Measurements from ENCODE around the gene NUFIP2.

NUFIP2 gene

DNA sequence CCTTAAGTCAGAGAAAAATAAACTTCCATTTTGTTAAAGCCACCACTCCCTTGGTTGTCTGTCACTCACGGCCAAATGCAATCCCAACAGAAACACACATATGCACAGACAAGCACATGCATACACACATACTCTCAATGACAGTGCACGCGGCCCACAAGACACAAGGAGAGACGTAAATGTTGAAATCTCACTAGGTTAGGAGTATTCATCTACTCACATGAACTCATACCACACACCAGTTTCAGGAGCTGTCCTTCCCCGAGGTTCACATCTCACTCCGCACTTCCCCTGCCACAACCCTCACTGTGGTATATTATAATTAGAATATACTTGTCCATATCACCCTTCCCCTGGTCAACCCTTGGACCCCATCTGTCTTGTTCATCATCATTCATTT lies 77.8 kb downstream of the NUFIP2 start:
- Histone ChIP-seq H3K27ac (ENCODE audit: low read depth, low read length) (no peak overlapping the region), H3K36me3 (ENCODE audit: control insufficient read depth in 1 of 2, insufficient read depth in 2 of 2, low read length in 2 of 2) (no peaks in the 10 kb centered on the region), H3K4me3 (ENCODE audit: low read depth in 1 of 2, low read length in 2 of 2) (no peak overlapping the region), H3K4me1 (ENCODE audit: control insufficient read depth in 1 of 2, insufficient read depth in 2 of 2, low read length in 2 of 2) (peaks cover 0 to 5% of the 10 kb centered on the region in 2 donors), H3K9me3 (ENCODE audit: control insufficient read depth in 1 of 2, low read length in 2 of 2) (no peaks in the 10 kb centered on the region), H3K9ac (ENCODE audit: low read depth in 1 of 2, low read length in 2 of 2) (no peak overlapping the region), H3K27me3 (ENCODE audit: control insufficient read depth in 1 of 2, insufficient read depth in 2 of 2, low read length in 2 of 2) (no peaks in the 10 kb centered on the region)

DNA sequence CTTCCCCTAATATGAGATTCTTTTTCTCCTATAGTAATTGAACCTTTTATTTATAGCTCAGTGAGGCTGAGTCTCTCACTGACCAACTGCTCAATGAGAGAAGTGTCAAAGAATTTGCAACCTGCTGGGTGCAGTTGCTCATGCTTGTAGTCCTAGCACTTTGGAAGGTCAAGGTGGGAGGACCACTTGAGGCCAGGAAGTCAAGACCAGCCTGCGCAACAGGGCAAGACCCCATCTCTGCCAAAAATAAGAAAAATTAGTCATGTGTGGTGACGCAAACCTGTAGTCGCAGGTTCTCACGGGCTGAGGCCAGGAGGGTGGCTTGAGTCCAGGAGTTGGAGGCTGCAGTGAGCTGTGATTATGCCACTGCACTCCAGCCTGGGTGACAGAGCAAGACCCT lies 78.2 kb downstream of the NUFIP2 start:
- Histone ChIP-seq H3K4me1 (ENCODE audit: control insufficient read depth in 1 of 2, insufficient read depth in 2 of 2, low read length in 2 of 2) (peaks cover 0 to 5% of the 10 kb centered on the region in 2 donors), H3K27me3 (ENCODE audit: control insufficient read depth in 1 of 2, insufficient read depth in 2 of 2, low read length in 2 of 2) (no peaks in the 10 kb centered on the region), H3K36me3 (ENCODE audit: control insufficient read depth in 1 of 2, insufficient read depth in 2 of 2, low read length in 2 of 2) (no peaks in the 10 kb centered on the region), H3K9ac (ENCODE audit: low read depth in 1 of 2, low read length in 2 of 2) (no peak overlapping the region), H3K4me3 (ENCODE audit: low read depth in 1 of 2, low read length in 2 of 2) (no peak overlapping the region), H3K27ac (ENCODE audit: low read depth, low read length) (no peak overlapping the region), H3K9me3 (ENCODE audit: control insufficient read depth in 1 of 2, low read length in 2 of 2) (no peaks in the 10 kb centered on the region)

DNA sequence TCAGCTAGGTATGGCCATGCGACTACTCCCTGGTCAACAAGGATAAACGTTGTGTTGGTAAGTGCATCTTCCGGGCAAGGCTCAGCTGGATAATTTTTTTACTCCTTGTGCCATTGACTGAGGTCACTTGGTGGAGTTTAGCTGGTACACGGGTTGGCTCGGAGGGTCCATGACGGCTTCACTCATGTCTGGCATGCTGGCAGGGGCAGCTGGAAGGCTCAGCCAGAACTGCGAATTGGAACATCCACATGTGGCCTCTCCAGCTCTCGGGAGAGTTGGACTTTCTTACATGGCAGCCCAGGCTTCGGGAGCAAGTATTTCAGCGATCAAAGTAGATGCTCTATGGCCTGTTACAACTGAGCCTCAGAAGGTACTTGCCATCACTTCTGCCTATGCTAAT lies 78.8 kb downstream of the NUFIP2 start:
- Histone ChIP-seq H3K9ac (ENCODE audit: low read depth in 1 of 2, low read length in 2 of 2) (no peak overlapping the region), H3K9me3 (ENCODE audit: control insufficient read depth in 1 of 2, low read length in 2 of 2) (no peaks in the 10 kb centered on the region)

DNA sequence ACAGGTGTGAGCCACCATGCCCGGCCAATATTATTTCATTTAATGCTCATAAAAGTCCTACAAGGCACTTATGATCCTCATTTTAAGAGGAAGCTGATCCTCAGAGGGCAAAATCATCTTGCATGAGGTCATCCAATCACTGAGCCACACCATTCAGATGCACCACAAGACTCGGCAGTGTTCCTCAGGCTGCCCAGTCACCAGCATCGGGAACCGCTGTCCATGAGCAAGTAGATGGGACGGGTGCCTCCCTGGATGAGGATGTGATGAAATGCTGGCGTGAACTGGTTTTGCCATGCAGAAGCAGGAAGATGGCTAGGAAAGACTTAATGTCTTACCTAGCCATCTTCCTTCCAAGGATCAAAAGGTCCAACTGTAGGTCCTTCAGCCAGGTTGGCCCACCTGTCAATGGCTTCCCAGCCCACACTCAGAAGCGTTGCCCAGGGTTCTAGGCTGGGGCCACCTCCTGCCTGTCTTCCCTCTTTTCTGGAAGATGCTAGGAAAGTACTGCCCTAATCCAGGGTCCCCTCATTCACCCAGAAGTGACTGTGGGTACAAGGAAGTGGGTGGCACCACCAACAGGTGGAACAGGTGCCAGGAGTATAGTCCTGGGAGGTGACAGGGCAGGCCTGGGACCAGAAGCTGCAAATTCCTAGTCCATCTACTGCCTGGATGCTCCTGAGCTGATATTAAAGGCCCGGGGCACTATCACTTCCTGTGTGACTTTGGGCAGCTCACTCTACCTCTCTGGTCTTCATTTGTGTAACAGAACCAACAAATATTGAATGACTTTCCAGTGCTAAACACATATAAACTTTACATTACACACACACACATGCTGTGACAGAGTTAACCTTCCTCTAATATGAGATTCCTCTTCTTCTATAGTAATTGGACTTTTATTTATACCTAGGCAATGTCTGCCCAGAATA lies 79.5 kb downstream of the NUFIP2 start:
- Histone ChIP-seq H3K4me1 (ENCODE audit: control insufficient read depth in 1 of 2, insufficient read depth in 2 of 2, low read length in 2 of 2) (peaks cover 0 to 4% of the 10 kb centered on the region in 2 donors), H3K36me3 (ENCODE audit: control insufficient read depth in 1 of 2, insufficient read depth in 2 of 2, low read length in 2 of 2) (no peaks in the 10 kb centered on the region), H3K4me3 (ENCODE audit: low read depth in 1 of 2, low read length in 2 of 2) (no peak overlapping the region), H3K9me3 (ENCODE audit: control insufficient read depth in 1 of 2, low read length in 2 of 2) (no peaks in the 10 kb centered on the region), H3K27me3 (ENCODE audit: control insufficient read depth in 1 of 2, insufficient read depth in 2 of 2, low read length in 2 of 2) (no peaks in the 10 kb centered on the region), H3K27ac (ENCODE audit: low read depth, low read length) (no peak overlapping the region), H3K9ac (ENCODE audit: low read depth in 1 of 2, low read length in 2 of 2) (no peak overlapping the region)

More for the DNA sequence above, 78.8 kb downstream of the NUFIP2 start:
- peaks cover 0 to 5% of the 10 kb centered on the region in 2 donors for H3K4me1 ChIP-seq (ENCODE audit: control insufficient read depth in 1 of 2, insufficient read depth in 2 of 2, low read length in 2 of 2)
- no peaks in the 10 kb centered on the region for H3K27me3 ChIP-seq (ENCODE audit: control insufficient read depth in 1 of 2, insufficient read depth in 2 of 2, low read length in 2 of 2)
- no peaks in the 10 kb centered on the region for H3K36me3 ChIP-seq (ENCODE audit: control insufficient read depth in 1 of 2, insufficient read depth in 2 of 2, low read length in 2 of 2)
- no peak overlapping the region for H3K27ac ChIP-seq (ENCODE audit: low read depth, low read length)
- no peak overlapping the region for H3K4me3 ChIP-seq (ENCODE audit: low read depth in 1 of 2, low read length in 2 of 2)

DNA sequence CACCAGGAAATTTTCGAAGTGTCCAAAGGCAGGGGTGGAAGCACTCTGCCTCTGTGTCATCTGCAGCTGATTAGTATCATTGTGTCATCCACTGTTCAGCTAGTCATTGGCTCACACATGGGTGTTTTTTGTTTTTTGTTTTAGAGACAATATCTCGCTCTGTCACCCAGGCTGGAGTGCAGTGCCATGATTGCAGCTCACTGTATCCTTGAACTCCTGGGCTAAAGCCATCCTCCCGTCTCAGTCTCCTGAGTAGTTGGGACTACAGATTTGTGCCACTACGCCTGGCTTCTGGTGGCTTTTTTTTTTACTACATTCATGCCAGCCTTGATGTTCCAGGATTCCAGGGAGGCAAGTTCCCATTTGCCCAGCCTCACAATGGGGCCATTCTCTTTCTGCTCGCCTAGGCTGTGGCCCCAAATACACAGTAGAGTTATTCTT lies 81.2 kb downstream of the NUFIP2 start:
- no peaks in the 10 kb centered on the region for H3K9me3 ChIP-seq (ENCODE audit: control insufficient read depth in 1 of 2, low read length in 2 of 2)
- H3K27me3 ChIP-seq (ENCODE audit: control insufficient read depth in 1 of 2, insufficient read depth in 2 of 2, low read length in 2 of 2), result no peaks in the 10 kb centered on the region
- no peak overlapping the region for H3K4me3 ChIP-seq (ENCODE audit: low read depth in 1 of 2, low read length in 2 of 2)
- no peaks in the 10 kb centered on the region for H3K36me3 ChIP-seq (ENCODE audit: control insufficient read depth in 1 of 2, insufficient read depth in 2 of 2, low read length in 2 of 2)
- H3K9ac ChIP-seq (ENCODE audit: low read depth in 1 of 2, low read length in 2 of 2), result no peak overlapping the region
- H3K27ac ChIP-seq (ENCODE audit: low read depth, low read length), result no peak overlapping the region
- H3K4me1 ChIP-seq (ENCODE audit: control insufficient read depth in 1 of 2, insufficient read depth in 2 of 2, low read length in 2 of 2), result no peaks in the 10 kb centered on the region

DNA sequence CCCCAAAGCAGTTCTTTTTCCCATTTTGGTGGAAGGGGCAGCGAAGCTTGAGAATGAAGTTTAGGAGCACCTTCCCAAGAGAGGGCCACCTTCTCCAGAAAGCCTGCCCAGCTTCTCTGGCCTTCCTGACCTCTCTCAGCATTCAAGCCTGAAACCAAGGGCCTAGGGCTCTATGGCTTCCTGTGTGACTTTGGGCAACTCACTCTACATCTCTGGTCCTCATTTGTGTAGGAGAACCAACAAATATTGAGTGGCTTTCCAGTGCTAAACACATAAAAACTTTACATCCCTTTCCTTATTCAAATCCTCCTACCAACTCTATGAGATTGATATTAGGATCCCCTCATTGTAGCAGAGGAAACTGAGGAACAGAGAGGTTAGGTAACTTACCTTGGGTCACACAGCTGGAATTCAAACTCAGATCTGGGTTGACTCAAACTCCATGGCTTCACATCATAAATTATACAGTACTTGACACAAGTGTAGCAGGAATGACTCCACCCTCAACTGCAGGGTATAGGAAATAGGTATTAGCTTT lies 81.8 kb downstream of the NUFIP2 start:
- no peaks in the 10 kb centered on the region for H3K4me1 ChIP-seq (ENCODE audit: control insufficient read depth in 1 of 2, insufficient read depth in 2 of 2, low read length in 2 of 2)
- H3K27ac ChIP-seq (ENCODE audit: low read depth, low read length), result no peak overlapping the region
- no peak overlapping the region for H3K4me3 ChIP-seq (ENCODE audit: low read depth in 1 of 2, low read length in 2 of 2)
- H3K36me3 ChIP-seq (ENCODE audit: control insufficient read depth in 1 of 2, insufficient read depth in 2 of 2, low read length in 2 of 2), result no peaks in the 10 kb centered on the region
- no peak overlapping the region for H3K9ac ChIP-seq (ENCODE audit: low read depth in 1 of 2, low read length in 2 of 2)
- H3K9me3 ChIP-seq (ENCODE audit: control insufficient read depth in 1 of 2, low read length in 2 of 2), result no peaks in the 10 kb centered on the region
- H3K27me3 ChIP-seq (ENCODE audit: control insufficient read depth in 1 of 2, insufficient read depth in 2 of 2, low read length in 2 of 2), result no peaks in the 10 kb centered on the region

DNA sequence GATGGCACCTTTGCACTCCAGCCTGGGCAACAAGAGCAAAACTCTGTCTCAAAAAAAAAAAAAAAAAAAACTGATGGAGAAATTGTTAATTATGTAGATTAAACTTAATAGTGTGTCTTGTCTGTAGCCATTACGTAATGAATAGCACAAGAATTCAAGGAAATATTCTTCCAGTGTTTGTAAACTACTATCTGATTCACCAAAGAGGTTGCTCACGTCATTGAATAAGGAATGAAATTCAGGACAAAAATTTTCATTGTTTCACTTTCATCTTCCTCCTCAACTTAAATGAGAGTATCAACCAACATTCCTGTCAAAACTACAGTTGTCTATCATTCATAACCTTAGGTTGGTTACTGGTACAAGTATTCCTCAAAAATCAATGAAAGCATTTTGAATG lies 83.1 kb downstream of the NUFIP2 start:
- Histone ChIP-seq H3K9me3 (ENCODE audit: control insufficient read depth in 1 of 2, low read length in 2 of 2) (no peaks in the 10 kb centered on the region), H3K27me3 (ENCODE audit: control insufficient read depth in 1 of 2, insufficient read depth in 2 of 2, low read length in 2 of 2) (no peaks in the 10 kb centered on the region), H3K9ac (ENCODE audit: low read depth in 1 of 2, low read length in 2 of 2) (no peak overlapping the region), H3K4me3 (ENCODE audit: low read depth in 1 of 2, low read length in 2 of 2) (no peak overlapping the region), H3K4me1 (ENCODE audit: control insufficient read depth in 1 of 2, insufficient read depth in 2 of 2, low read length in 2 of 2) (no peaks in the 10 kb centered on the region), H3K36me3 (ENCODE audit: control insufficient read depth in 1 of 2, insufficient read depth in 2 of 2, low read length in 2 of 2) (no peaks in the 10 kb centered on the region), H3K27ac (ENCODE audit: low read depth, low read length) (no peak overlapping the region)

DNA sequence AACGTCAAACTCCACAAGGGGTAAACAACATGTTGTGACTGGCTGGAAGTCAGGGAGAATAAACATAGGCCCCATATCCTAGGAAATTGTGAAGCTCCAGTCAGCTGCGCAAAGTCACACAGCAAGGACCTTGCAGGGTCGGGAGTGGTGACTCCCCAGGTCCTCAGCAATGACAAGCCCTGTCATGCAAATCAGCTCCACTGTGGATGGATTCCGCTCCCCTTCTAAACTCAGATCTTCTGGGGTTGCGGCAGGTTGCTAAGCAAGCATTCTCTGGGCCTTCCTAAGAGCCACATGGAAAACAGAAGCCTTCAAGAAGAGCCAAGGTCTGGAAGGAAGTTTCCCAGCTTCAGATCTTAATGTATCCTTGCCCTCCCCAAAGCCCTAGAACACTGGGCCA lies 84.9 kb downstream of the NUFIP2 start:
- Histone ChIP-seq H3K9ac (ENCODE audit: low read depth in 1 of 2, low read length in 2 of 2) (no peak overlapping the region), H3K4me3 (ENCODE audit: low read depth in 1 of 2, low read length in 2 of 2) (no peak overlapping the region), H3K27ac (ENCODE audit: low read depth, low read length) (no peak overlapping the region), H3K27me3 (ENCODE audit: control insufficient read depth in 1 of 2, insufficient read depth in 2 of 2, low read length in 2 of 2) (no peaks in the 10 kb centered on the region), H3K9me3 (ENCODE audit: control insufficient read depth in 1 of 2, low read length in 2 of 2) (no peaks in the 10 kb centered on the region), H3K4me1 (ENCODE audit: control insufficient read depth in 1 of 2, insufficient read depth in 2 of 2, low read length in 2 of 2) (no peaks in the 10 kb centered on the region), H3K36me3 (ENCODE audit: control insufficient read depth in 1 of 2, insufficient read depth in 2 of 2, low read length in 2 of 2) (no peaks in the 10 kb centered on the region)

DNA sequence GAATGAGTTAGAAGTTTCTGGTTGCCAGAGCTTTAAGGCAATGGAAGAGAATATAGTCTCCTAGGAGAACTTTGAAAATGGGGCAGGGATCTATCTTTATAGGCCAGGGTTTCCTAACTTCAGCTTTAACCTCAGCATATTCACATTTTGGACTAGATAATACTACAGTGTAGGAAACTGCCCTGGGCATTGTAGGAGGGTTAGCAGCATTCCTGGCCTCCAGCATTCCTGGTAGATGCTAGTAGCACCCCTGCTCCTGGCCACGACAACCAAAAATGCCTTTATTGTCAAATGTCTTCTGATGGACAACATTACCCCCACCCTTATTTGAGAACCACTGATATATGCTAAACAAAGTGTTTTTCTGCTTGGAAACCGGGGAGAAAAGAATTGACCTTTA lies 86.0 kb downstream of the NUFIP2 start:
- Histone ChIP-seq H3K27me3 (ENCODE audit: control insufficient read depth in 1 of 2, insufficient read depth in 2 of 2, low read length in 2 of 2) (no peaks in the 10 kb centered on the region), H3K9ac (ENCODE audit: low read depth in 1 of 2, low read length in 2 of 2) (no peak overlapping the region), H3K36me3 (ENCODE audit: control insufficient read depth in 1 of 2, insufficient read depth in 2 of 2, low read length in 2 of 2) (no peaks in the 10 kb centered on the region), H3K4me1 (ENCODE audit: control insufficient read depth in 1 of 2, insufficient read depth in 2 of 2, low read length in 2 of 2) (no peaks in the 10 kb centered on the region), H3K9me3 (ENCODE audit: control insufficient read depth in 1 of 2, low read length in 2 of 2) (no peaks in the 10 kb centered on the region), H3K4me3 (ENCODE audit: low read depth in 1 of 2, low read length in 2 of 2) (no peak overlapping the region), H3K27ac (ENCODE audit: low read depth, low read length) (no peak overlapping the region)

Data from duodenal mucosa (tissue), 2 donors.